SK-N-SH treated with all-trans-retinoic acid at 6 μM for 48 hours (cell line): ENCODE data around the gene SCARB2.

Source experiments
- ARNTL ChIP-seq: fragments of 450-650 bp; formaldehyde crosslinking; IDR thresholded peaks from 2 replicates; pipeline ENCODE4 v1.5.0; 2020; ENCODE audit warnings: low read depth, mild to moderate bottlenecking, moderate library complexity, borderline replicate concordance
- BACH2 ChIP-seq: fragments of 250-450 bp; sonication (Bioruptor Pico); IDR thresholded peaks from 2 replicates; pipeline ENCODE4 v1.9.0; 2021; ENCODE audit warnings: mild to moderate bottlenecking, borderline replicate concordance
- CREB5 ChIP-seq: fragments of 250-450 bp; sonication (Bioruptor Pico); IDR thresholded peaks from 2 replicates; pipeline ENCODE4 v1.5.1; 2020; ENCODE audit warnings: low read depth, mild to moderate bottlenecking, moderate library complexity
- CSDC2 ChIP-seq: fragments of 250-450 bp; sonication (Bioruptor Pico); IDR thresholded peaks from 2 replicates; pipeline ENCODE4 v1.5.0; 2020; ENCODE audit warnings: mild to moderate bottlenecking, moderate library complexity
- PATZ1 ChIP-seq: fragments of 250-450 bp; sonication (Bioruptor Pico); IDR thresholded peaks from 2 replicates; pipeline ENCODE4 v1.8.0; 2020; ENCODE audit warnings: mild to moderate bottlenecking, moderate library complexity, borderline replicate concordance
- PPARA ChIP-seq: fragments of 250-450 bp; sonication (Bioruptor Pico); IDR thresholded peaks from 2 replicates; pipeline ENCODE4 v1.5.0; 2020; ENCODE audit warnings: mild to moderate bottlenecking, borderline replicate concordance
- TF ChIP-seq, protein P1 (sequence below): fragments of 250-450 bp; sonication (Bioruptor Pico); IDR thresholded peaks from 2 replicates; pipeline ENCODE4 v1.5.1; 2021; ENCODE audit warnings: mild to moderate bottlenecking, moderate library complexity

DNA sequence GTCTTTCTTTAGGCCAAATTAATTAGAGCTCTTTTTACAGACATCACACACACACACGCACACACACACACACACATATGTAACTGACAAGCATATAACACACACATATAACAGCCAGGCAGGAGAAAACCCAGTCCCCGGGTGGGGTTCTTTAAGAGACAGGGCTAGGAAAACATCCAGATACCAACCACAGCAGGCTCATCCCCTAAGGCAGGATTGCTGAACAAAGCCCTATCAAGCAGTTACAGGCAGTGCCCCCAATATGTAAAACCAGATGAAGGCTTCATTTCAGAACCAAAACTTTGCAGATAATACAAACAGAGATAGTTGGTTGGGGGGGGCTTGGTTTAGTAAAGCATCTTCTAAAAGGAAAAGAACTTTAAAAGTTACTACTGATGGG is 19.9 kb upstream of the SCARB2 start:
- TF ChIP-seq CREB5 (no peak), PATZ1 (no peak), ARNTL (CRISPR knock-in tag) (no peak), CSDC2 (no peak), BACH2 (CRISPR knock-in tag) (no peak), PPARA (CRISPR knock-in tag) (no peak)
- TF ChIP-seq, protein P1, sequence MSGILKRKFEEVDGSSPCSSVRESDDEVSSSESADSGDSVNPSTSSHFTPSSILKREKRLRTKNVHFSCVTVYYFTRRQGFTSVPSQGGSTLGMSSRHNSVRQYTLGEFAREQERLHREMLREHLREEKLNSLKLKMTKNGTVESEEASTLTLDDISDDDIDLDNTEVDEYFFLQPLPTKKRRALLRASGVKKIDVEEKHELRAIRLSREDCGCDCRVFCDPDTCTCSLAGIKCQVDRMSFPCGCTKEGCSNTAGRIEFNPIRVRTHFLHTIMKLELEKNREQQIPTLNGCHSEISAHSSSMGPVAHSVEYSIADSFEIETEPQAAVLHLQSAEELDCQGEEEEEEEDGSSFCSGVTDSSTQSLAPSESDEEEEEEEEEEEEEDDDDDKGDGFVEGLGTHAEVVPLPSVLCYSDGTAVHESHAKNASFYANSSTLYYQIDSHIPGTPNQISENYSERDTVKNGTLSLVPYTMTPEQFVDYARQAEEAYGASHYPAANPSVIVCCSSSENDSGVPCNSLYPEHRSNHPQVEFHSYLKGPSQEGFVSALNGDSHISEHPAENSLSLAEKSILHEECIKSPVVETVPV (CRISPR knock-in tag), result no peak
